ENCODE data around the gene RXRA.

RXRA gene

GRCh38 chr9:134314039-134314949 is 12.0 kb upstream of the RXRA start:
- H3K4me1 ChIP-seq (ENCODE audit: control insufficient read depth, insufficient read depth, low read length) = peaks cover 4% of the 10 kb centered on the region; the same call in 1 of the 2 replicates
- no peak overlapping the region for H3K4me3 ChIP-seq (ENCODE audit: low read depth, low read length)
- H3K9ac ChIP-seq (ENCODE audit: low read length) = no peak overlapping the region
- no peaks in the 10 kb centered on the region for H3K27me3 ChIP-seq (ENCODE audit: control insufficient read depth, insufficient read depth, low read length)
- H3K36me3 ChIP-seq (ENCODE audit: control insufficient read depth, insufficient read depth, low read length) = no peaks in the 10 kb centered on the region
- H3K27ac ChIP-seq (ENCODE audit: low read depth, low read length) = no peak overlapping the region
- H3K9me3 ChIP-seq (ENCODE audit: control insufficient read depth, insufficient read depth, low read depth, low read length) = 0 out of 2 replicates have a peak, but pooled peaks cover 4% of the 10 kb centered on the region

- H3K9me3 ChIP-seq (ENCODE audit: control insufficient read depth, insufficient read depth, low read depth, low read length) = 0 out of 2 replicates have a peak, but pooled peaks cover 4% of the 10 kb centered on the region
- peaks cover 9% of the 10 kb centered on the region; the same call in 1 of the 2 replicates for H3K4me1 ChIP-seq (ENCODE audit: control insufficient read depth, insufficient read depth, low read length)
- no peaks in the 10 kb centered on the region for H3K36me3 ChIP-seq (ENCODE audit: control insufficient read depth, insufficient read depth, low read length)
- H3K4me3 ChIP-seq (ENCODE audit: low read depth, low read length) = no peak overlapping the region
- H3K27ac ChIP-seq (ENCODE audit: low read depth, low read length) = no peak overlapping the region
- H3K9ac ChIP-seq (ENCODE audit: low read length) = no peak overlapping the region
- H3K27me3 ChIP-seq (ENCODE audit: control insufficient read depth, insufficient read depth, low read length) = no peaks in the 10 kb centered on the region
These were observed 11.1 kb upstream of the RXRA start for GRCh38 chr9:134314950-134315715.

GRCh38 chr9:134315716-134316448 is 10.4 kb upstream of the RXRA start:
- H3K27me3 ChIP-seq (ENCODE audit: control insufficient read depth, insufficient read depth, low read length) = no peaks in the 10 kb centered on the region
- no peak overlapping the region for H3K9ac ChIP-seq (ENCODE audit: low read length)
- H3K27ac ChIP-seq (ENCODE audit: low read depth, low read length) = no peak overlapping the region
- peaks cover 14% of the 10 kb centered on the region for H3K4me1 ChIP-seq (ENCODE audit: control insufficient read depth, insufficient read depth, low read length)
- no peak overlapping the region for H3K4me3 ChIP-seq (ENCODE audit: low read depth, low read length)
- 0 out of 2 replicates have a peak, but pooled peaks cover 4% of the 10 kb centered on the region for H3K9me3 ChIP-seq (ENCODE audit: control insufficient read depth, insufficient read depth, low read depth, low read length)
- H3K36me3 ChIP-seq (ENCODE audit: control insufficient read depth, insufficient read depth, low read length) = no peaks in the 10 kb centered on the region

- no peak overlapping the region for H3K27ac ChIP-seq (ENCODE audit: low read depth, low read length)
- H3K36me3 ChIP-seq (ENCODE audit: control insufficient read depth, insufficient read depth, low read length) = no peaks in the 10 kb centered on the region
- no peaks in the 10 kb centered on the region for H3K27me3 ChIP-seq (ENCODE audit: control insufficient read depth, insufficient read depth, low read length)
- no peak overlapping the region for H3K4me3 ChIP-seq (ENCODE audit: low read depth, low read length)
- H3K9me3 ChIP-seq (ENCODE audit: control insufficient read depth, insufficient read depth, low read depth, low read length) = 0 out of 2 replicates have a peak, but pooled peaks cover 4% of the 10 kb centered on the region
- H3K9ac ChIP-seq (ENCODE audit: low read length) = no peak overlapping the region
- peaks cover 21% of the 10 kb centered on the region for H3K4me1 ChIP-seq (ENCODE audit: control insufficient read depth, insufficient read depth, low read length)
These were observed 9.7 kb upstream of the RXRA start for GRCh38 chr9:134316449-134317160.

- peaks cover 21% of the 10 kb centered on the region for H3K4me1 ChIP-seq (ENCODE audit: control insufficient read depth, insufficient read depth, low read length)
- no peak overlapping the region for H3K4me3 ChIP-seq (ENCODE audit: low read depth, low read length)
- no peak overlapping the region for H3K27ac ChIP-seq (ENCODE audit: low read depth, low read length)
- no peaks in the 10 kb centered on the region for H3K27me3 ChIP-seq (ENCODE audit: control insufficient read depth, insufficient read depth, low read length)
- H3K36me3 ChIP-seq (ENCODE audit: control insufficient read depth, insufficient read depth, low read length) = no peaks in the 10 kb centered on the region
- no peak overlapping the region for H3K9ac ChIP-seq (ENCODE audit: low read length)
- no peaks in the 10 kb centered on the region for H3K9me3 ChIP-seq (ENCODE audit: control insufficient read depth, insufficient read depth, low read depth, low read length)
These were observed 8.9 kb upstream of the RXRA start for GRCh38 chr9:134317400-134317789.

- no peak overlapping the region for H3K9ac ChIP-seq (ENCODE audit: low read length)
- H3K9me3 ChIP-seq (ENCODE audit: control insufficient read depth, insufficient read depth, low read depth, low read length) = no peaks in the 10 kb centered on the region
These were observed 8.4 kb upstream of the RXRA start for GRCh38 chr9:134317790-134318414.

GRCh38 chr9:134318481-134318891 is 7.8 kb upstream of the RXRA start:
- Histone ChIP-seq H3K27me3 (ENCODE audit: control insufficient read depth, insufficient read depth, low read length) (no peaks in the 10 kb centered on the region), H3K9ac (ENCODE audit: low read length) (no peak overlapping the region), H3K4me1 (ENCODE audit: control insufficient read depth, insufficient read depth, low read length) (peaks cover 23% of the 10 kb centered on the region), H3K4me3 (ENCODE audit: low read depth, low read length) (no peak overlapping the region), H3K27ac (ENCODE audit: low read depth, low read length) (no peak overlapping the region), H3K9me3 (ENCODE audit: control insufficient read depth, insufficient read depth, low read depth, low read length) (no peaks in the 10 kb centered on the region), H3K36me3 (ENCODE audit: control insufficient read depth, insufficient read depth, low read length) (no peaks in the 10 kb centered on the region)

More at GRCh38 chr9:134317790-134318414, 8.4 kb upstream of the RXRA start:
- Histone ChIP-seq H3K36me3 (ENCODE audit: control insufficient read depth, insufficient read depth, low read length) (no peaks in the 10 kb centered on the region), H3K4me3 (ENCODE audit: low read depth, low read length) (no peak overlapping the region), H3K27ac (ENCODE audit: low read depth, low read length) (no peak overlapping the region), H3K27me3 (ENCODE audit: control insufficient read depth, insufficient read depth, low read length) (no peaks in the 10 kb centered on the region), H3K4me1 (ENCODE audit: control insufficient read depth, insufficient read depth, low read length) (peaks cover 21% of the 10 kb centered on the region)

- H3K4me1 ChIP-seq (ENCODE audit: control insufficient read depth, insufficient read depth, low read length) = peaks cover 27% of the 10 kb centered on the region
- no peaks in the 10 kb centered on the region for H3K9me3 ChIP-seq (ENCODE audit: control insufficient read depth, insufficient read depth, low read depth, low read length)
- no peaks in the 10 kb centered on the region for H3K27me3 ChIP-seq (ENCODE audit: control insufficient read depth, insufficient read depth, low read length)
- no peaks in the 10 kb centered on the region for H3K36me3 ChIP-seq (ENCODE audit: control insufficient read depth, insufficient read depth, low read length)
- H3K9ac ChIP-seq (ENCODE audit: low read length) = no peak overlapping the region
- H3K4me3 ChIP-seq (ENCODE audit: low read depth, low read length) = no peak overlapping the region
- H3K27ac ChIP-seq (ENCODE audit: low read depth, low read length) = no peak overlapping the region
These were observed 7.3 kb upstream of the RXRA start for GRCh38 chr9:134318941-134319305.

GRCh38 chr9:134319306-134320125 is 6.7 kb upstream of the RXRA start:
- Histone ChIP-seq H3K9me3 (ENCODE audit: control insufficient read depth, insufficient read depth, low read depth, low read length) (no peaks in the 10 kb centered on the region), H3K27me3 (ENCODE audit: control insufficient read depth, insufficient read depth, low read length) (no peaks in the 10 kb centered on the region), H3K27ac (ENCODE audit: low read depth, low read length) (no peak overlapping the region), H3K9ac (ENCODE audit: low read length) (no peak overlapping the region), H3K4me1 (ENCODE audit: control insufficient read depth, insufficient read depth, low read length) (peaks cover 33% of the 10 kb centered on the region), H3K4me3 (ENCODE audit: low read depth, low read length) (no peak overlapping the region), H3K36me3 (ENCODE audit: control insufficient read depth, insufficient read depth, low read length) (no peaks in the 10 kb centered on the region)
